Measurements from ENCODE around the gene GALNT7. TPM values are rescaled to one million over a fixed set of nuclear protein-coding genes. Genes with fewer than 3 reads are reported as not detected.
A peak's percentile ranks its signal among the peaks of the same experiment; 100 is the strongest.

Gene GALNT7
- total and polyA plus RNA-seq, 2 of the 13 experiments (the other 11 are each of a cell fraction or from before 2014, with no cell fraction given) = 0.08 to 0.13 TPM

DNA sequence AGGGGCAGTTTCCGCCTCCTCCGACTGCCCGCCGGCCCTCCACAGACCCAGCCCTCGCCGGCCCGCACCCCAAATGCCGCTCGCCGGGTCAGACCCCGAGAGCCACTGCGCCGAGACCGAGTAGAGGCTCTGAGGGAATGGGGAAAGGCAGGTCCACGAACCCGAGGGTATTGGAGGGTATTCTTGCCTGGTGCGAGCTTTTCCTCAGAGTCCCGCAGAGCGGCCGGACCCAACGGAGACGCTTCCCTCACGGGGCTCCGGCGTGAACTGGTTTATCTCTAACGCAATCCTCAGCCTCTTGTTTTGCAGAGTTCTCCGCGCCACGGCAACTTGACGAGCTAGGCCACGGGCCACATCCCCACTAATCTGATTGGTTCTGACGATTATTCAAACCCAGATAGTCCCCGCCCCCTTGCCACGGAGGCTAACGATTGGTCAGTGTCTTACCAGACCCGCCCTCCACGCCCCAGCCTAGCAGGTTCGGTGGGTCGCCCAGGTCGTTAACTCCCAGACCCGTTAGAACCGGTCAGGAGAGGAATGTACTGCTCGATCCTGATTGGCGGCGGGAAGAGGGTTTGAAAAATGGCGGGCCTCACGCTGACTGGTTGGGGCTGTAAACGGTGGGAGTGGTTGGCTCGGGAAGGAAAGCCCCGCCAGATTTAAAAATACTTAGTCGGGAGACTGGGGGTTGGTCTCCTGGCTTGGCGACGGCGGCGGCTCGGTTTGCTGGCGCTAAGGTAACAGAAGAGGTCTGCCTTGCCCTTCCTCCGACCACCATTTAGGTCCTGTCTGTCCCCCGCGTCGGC lies 165.7 kb downstream of the GALNT7 start, which contains the start of gene HMGB2 (continued):
- TF ChIP-seq, protein P1, sequence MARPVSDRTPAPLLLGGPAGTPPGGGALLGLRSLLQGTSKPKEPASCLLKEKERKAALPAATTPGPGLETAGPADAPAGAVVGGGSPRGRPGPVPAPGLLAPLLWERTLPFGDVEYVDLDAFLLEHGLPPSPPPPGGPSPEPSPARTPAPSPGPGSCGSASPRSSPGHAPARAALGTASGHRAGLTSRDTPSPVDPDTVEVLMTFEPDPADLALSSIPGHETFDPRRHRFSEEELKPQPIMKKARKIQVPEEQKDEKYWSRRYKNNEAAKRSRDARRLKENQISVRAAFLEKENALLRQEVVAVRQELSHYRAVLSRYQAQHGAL (CRISPR knock-in tag; IDR thresholded peaks at IDR 0.05; ENCODE audit: not compliant biosample characterization) = no peak
- TF ChIP-seq ZNF766 (CRISPR knock-in tag; IDR thresholded peaks at IDR 0.05; ENCODE audit: borderline replicate concordance) = peak; percentile 53; the same call in 1 of the 2 replicates
- TF ChIP-seq ZSCAN22 (CRISPR knock-in tag; IDR thresholded peaks at IDR 0.05) = no peak
- TF ChIP-seq ZFP36L2 (CRISPR knock-in tag; IDR thresholded peaks at IDR 0.05) = no peak; the same call in 1 of the 2 replicates
- TF ChIP-seq POLR2AphosphoS2 (IDR thresholded peaks at IDR 0.05; ENCODE audit: low read depth, low read length) = no peak
- no peak; the same call in 1 of the 2 replicates for TF ChIP-seq ZNF772 (CRISPR knock-in tag; IDR thresholded peaks at IDR 0.05)
- no peak for TF ChIP-seq ESRRA (CRISPR knock-in tag; IDR thresholded peaks at IDR 0.05; ENCODE audit: low read depth)
- TF ChIP-seq JUN (CRISPR knock-in tag; IDR thresholded peaks at IDR 0.05) = no peak
- TF ChIP-seq, protein P2, sequence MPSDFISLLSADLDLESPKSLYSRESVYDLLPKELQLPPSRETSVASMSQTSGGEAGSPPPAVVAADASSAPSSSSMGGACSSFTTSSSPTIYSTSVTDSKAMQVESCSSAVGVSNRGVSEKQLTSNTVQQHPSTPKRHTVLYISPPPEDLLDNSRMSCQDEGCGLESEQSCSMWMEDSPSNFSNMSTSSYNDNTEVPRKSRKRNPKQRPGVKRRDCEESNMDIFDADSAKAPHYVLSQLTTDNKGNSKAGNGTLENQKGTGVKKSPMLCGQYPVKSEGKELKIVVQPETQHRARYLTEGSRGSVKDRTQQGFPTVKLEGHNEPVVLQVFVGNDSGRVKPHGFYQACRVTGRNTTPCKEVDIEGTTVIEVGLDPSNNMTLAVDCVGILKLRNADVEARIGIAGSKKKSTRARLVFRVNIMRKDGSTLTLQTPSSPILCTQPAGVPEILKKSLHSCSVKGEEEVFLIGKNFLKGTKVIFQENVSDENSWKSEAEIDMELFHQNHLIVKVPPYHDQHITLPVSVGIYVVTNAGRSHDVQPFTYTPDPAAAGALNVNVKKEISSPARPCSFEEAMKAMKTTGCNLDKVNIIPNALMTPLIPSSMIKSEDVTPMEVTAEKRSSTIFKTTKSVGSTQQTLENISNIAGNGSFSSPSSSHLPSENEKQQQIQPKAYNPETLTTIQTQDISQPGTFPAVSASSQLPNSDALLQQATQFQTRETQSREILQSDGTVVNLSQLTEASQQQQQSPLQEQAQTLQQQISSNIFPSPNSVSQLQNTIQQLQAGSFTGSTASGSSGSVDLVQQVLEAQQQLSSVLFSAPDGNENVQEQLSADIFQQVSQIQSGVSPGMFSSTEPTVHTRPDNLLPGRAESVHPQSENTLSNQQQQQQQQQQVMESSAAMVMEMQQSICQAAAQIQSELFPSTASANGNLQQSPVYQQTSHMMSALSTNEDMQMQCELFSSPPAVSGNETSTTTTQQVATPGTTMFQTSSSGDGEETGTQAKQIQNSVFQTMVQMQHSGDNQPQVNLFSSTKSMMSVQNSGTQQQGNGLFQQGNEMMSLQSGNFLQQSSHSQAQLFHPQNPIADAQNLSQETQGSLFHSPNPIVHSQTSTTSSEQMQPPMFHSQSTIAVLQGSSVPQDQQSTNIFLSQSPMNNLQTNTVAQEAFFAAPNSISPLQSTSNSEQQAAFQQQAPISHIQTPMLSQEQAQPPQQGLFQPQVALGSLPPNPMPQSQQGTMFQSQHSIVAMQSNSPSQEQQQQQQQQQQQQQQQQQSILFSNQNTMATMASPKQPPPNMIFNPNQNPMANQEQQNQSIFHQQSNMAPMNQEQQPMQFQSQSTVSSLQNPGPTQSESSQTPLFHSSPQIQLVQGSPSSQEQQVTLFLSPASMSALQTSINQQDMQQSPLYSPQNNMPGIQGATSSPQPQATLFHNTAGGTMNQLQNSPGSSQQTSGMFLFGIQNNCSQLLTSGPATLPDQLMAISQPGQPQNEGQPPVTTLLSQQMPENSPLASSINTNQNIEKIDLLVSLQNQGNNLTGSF (CRISPR knock-in tag; IDR thresholded peaks at IDR 0.05) = no peak
- TF ChIP-seq ZNF350 (CRISPR knock-in tag; IDR thresholded peaks at IDR 0.05; ENCODE audit: borderline replicate concordance, low read depth) = 0 out of 2 replicates have a peak, but pooled peaks have one; percentile 33
- TF ChIP-seq, protein P3, sequence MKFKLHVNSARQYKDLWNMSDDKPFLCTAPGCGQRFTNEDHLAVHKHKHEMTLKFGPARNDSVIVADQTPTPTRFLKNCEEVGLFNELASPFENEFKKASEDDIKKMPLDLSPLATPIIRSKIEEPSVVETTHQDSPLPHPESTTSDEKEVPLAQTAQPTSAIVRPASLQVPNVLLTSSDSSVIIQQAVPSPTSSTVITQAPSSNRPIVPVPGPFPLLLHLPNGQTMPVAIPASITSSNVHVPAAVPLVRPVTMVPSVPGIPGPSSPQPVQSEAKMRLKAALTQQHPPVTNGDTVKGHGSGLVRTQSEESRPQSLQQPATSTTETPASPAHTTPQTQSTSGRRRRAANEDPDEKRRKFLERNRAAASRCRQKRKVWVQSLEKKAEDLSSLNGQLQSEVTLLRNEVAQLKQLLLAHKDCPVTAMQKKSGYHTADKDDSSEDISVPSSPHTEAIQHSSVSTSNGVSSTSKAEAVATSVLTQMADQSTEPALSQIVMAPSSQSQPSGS (CRISPR knock-in tag; IDR thresholded peaks at IDR 0.05) = no peak; the same call in 1 of the 2 replicates
- no peak; the same call in 1 of the 2 replicates for TF ChIP-seq ZNF124 (CRISPR knock-in tag; IDR thresholded peaks at IDR 0.05)
- TF ChIP-seq ZNF12 (CRISPR knock-in tag; IDR thresholded peaks at IDR 0.05) = no peak; the same call in 1 of the 2 replicates
- peak; percentile 81 for TF ChIP-seq TARDBP (CRISPR knock-in tag; IDR thresholded peaks at IDR 0.05)
- peak; percentile 73 for TF ChIP-seq SPEN (CRISPR knock-in tag; IDR thresholded peaks at IDR 0.05; ENCODE audit: low read depth)
- TF ChIP-seq, protein P4, sequence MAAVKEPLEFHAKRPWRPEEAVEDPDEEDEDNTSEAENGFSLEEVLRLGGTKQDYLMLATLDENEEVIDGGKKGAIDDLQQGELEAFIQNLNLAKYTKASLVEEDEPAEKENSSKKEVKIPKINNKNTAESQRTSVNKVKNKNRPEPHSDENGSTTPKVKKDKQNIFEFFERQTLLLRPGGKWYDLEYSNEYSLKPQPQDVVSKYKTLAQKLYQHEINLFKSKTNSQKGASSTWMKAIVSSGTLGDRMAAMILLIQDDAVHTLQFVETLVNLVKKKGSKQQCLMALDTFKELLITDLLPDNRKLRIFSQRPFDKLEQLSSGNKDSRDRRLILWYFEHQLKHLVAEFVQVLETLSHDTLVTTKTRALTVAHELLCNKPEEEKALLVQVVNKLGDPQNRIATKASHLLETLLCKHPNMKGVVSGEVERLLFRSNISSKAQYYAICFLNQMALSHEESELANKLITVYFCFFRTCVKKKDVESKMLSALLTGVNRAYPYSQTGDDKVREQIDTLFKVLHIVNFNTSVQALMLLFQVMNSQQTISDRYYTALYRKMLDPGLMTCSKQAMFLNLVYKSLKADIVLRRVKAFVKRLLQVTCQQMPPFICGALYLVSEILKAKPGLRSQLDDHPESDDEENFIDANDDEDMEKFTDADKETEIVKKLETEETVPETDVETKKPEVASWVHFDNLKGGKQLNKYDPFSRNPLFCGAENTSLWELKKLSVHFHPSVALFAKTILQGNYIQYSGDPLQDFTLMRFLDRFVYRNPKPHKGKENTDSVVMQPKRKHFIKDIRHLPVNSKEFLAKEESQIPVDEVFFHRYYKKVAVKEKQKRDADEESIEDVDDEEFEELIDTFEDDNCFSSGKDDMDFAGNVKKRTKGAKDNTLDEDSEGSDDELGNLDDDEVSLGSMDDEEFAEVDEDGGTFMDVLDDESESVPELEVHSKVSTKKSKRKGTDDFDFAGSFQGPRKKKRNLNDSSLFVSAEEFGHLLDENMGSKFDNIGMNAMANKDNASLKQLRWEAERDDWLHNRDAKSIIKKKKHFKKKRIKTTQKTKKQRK (IDR thresholded peaks at IDR 0.05; ENCODE audit: low read length) = no peak
- peak; percentile 75; the same call in 1 of the 2 replicates for TF ChIP-seq MED13 (CRISPR knock-in tag; IDR thresholded peaks at IDR 0.05)
- TF ChIP-seq ZNF253 (CRISPR knock-in tag; IDR thresholded peaks at IDR 0.05; ENCODE audit: borderline replicate concordance) = peak; percentile 74; the same call in 1 of the 2 replicates

Data from HepG2 (cell line).